Heart left ventricle (tissue), 16 donors: ENCODE data around the gene LMAN1L. TPM values are rescaled to one million over a fixed set of nuclear protein-coding genes. Genes with fewer than 3 reads are reported as not detected.

Source experiments
- ATAC-seq, 4 donors: fragments of 200-7000 bp; cut with Tn5 transposase; one replicate each; pipeline ENCODE4 v1.9.1; 2020 to 2022; ENCODE audit warnings: moderate library complexity in 4 of 4, mild to moderate bottlenecking in 3 of 4, moderate number of reproducible peaks in 1 of 4
- DNase-seq, 5 donors: peaks; one replicate each; pipeline ENCODE4 v3.0.0-alpha.2; 2020
- H3K27ac ChIP-seq, 12 donors: fragments of 200-600 bp; sonication (generic) in 4 of 12; one replicate each; pipeline versions ENCODE4 v1.5.0 to v1.8.0; 2016 to 2022; ENCODE audit warnings: mild to moderate bottlenecking in 2 of 12
- H3K27me3 ChIP-seq, 9 donors: fragments of 200-600 bp; sonication (generic) in 2 of 9; one replicate each; pipeline versions ENCODE4 v1.5.1 to v1.8.0; 2016 to 2022; ENCODE audit warnings: mild to moderate bottlenecking in 3 of 9
- H3K36me3 ChIP-seq, 9 donors: fragments of 200-600 bp; sonication (generic) in 2 of 9; one replicate each; pipeline versions ENCODE4 v1.5.0 to v1.8.0; 2018 to 2022; ENCODE audit warnings: mild to moderate bottlenecking in 2 of 9
- H3K4me1 ChIP-seq, 12 donors: fragments of 200-600 bp; sonication (generic) in 4 of 12; one replicate each; pipeline versions ENCODE4 v1.5.0 to v1.8.0; 2016 to 2022; ENCODE audit warnings: mild to moderate bottlenecking in 3 of 12
- H3K4me3 ChIP-seq, 12 donors: fragments of 200-600 bp; sonication (generic) in 4 of 12; one replicate each; pipeline versions ENCODE4 v1.5.0 to v1.8.0; 2017 to 2022; ENCODE audit warnings: mild to moderate bottlenecking in 9 of 12, moderate library complexity in 4 of 12
- H3K9me3 ChIP-seq, 12 donors: fragments of 200-600 bp; sonication (generic) in 4 of 12; one replicate each; pipeline versions ENCODE4 v1.5.0 to v1.8.0; 2016 to 2022; ENCODE audit warnings: mild to moderate bottlenecking in 1 of 12
- CTCF ChIP-seq, 12 donors: fragments of 200-600 bp; sonication (generic) in 4 of 12; IDR thresholded peaks; one replicate each; pipeline versions ENCODE4 v1.5.0 to v1.8.0; 2018 to 2022; ENCODE audit warnings: antibody characterized with exemption in 12 of 12, mild to moderate bottlenecking in 5 of 12
- POLR2A ChIP-seq, 2 donors: fragments of 450-650 bp; IDR thresholded peaks; one replicate each; pipeline ENCODE4 v1.6.1; 2017; ENCODE audit warnings: antibody characterized with exemption in 2 of 2, mild to moderate bottlenecking in 2 of 2, moderate library complexity in 2 of 2
- WGBS, 4 donors: extraction: QIAGEN DNeasy Blood & Tissue Kit in 2 of 4; methylation state at CpG; one replicate each; pipeline versions ENCODE4 v1.1.5 to v1.1.7; 2013 to 2018; 5-methylcytosine and 5-hydroxymethylcytosine counted together
- intact Hi-C, 10 donors: fragments of 100-400 bp; cut with DNase I; formaldehyde crosslinking; loops; one replicate each; pipeline versions ENCODE4 v1.11.1 to v1.14.2; 2022
- polyA plus RNA-seq, 2 donors: library from polyadenylated mRNA; stranded (reverse); fragments of 200-250 nt; gene quantifications; one replicate each; pipeline ENCODE4 v1.2.3, GENCODE V29; 2013
- total RNA-seq, 9 donors: library from RNA; depleted of rRNA in 2 of 9; stranded (reverse); fragments of >200 nt in 2 of 9; fragmentation: NEBNext Ultra II Directional in 3 of 9; extraction: Animal tissue kit (Norgen Biotek cat#: 25700) in 3 of 9; gene quantifications; one replicate each; pipeline versions ENCODE4 v1.1.0 to v1.2.4, GENCODE V29; 2016 to 2023
- donor health status: ischemic (EF 13 %, LVEDD 7.1; RV severe dilation, severe dysfunction).
- donor health status: healthy with polysubstance abuse.
- donor health status: DM: no; HTN: yes; CAD: no.
- donor health status: DM: no; HTN: no; CAD: no.
- donor health status: ischemic (EF 25% LVEDD 6.9; RV normal size, moderate dysfunction).
- donor health status: ischemic (EF 25% LVEDD 5.7; RV mildly dilated, moderate dysfunction).
- donor health status: healthy.
- donor health status: DM: yes; HTN: yes; CAD: no.
- donor health status: ischemic (EF 35%, LVEDD 5.7; RV mildly dilated, moderate dysfunction).
- donor health status: nonischemic (EF 11% LVEDD 7.7; RV severe dilation, severe dysfunction).
- donor health status: DM: yes; HTN: yes; CAD: no.
- donor health status: PGD.
- donor health status: ischemic (EF 29% LVEDD 5.4; RV normal size, mild dysfunction).
- donor health status: nonischemic (EF 23%, LVEDD 6.1; RV moderate dilation, normal function).

Gene LMAN1L
- total and polyA plus RNA-seq, 11 donors = 0.19 to 16.3 (median 6.8) TPM; not detected in 1

GRCh38 chr15:74807282-74807681 is 5.4 kb upstream of the LMAN1L start:
- intact Hi-C loops = no loop called here
- no peak overlapping the region for H3K27ac ChIP-seq
- no peak for ATAC-seq

GRCh38 chr15:74808078-74808839 is 4.4 kb upstream of the LMAN1L start:
- TF ChIP-seq CTCF (IDR thresholded peaks at IDR 0.05) (no peak), POLR2A (IDR thresholded peaks at IDR 0.05) (no peak)
- Histone ChIP-seq H3K4me3 (no peak overlapping the region), H3K4me1 (peaks cover 0 to 12% (median 0%) of the 10 kb centered on the region in 12 donors), H3K9me3 (no peaks in the 10 kb centered on the region), H3K27me3 (no peaks in the 10 kb centered on the region), H3K27ac (no peak overlapping the region), H3K36me3 (peaks cover 0 to 20% (median 9%) of the 10 kb centered on the region in 9 donors)
- intact Hi-C loops = no loop called here
- peak in 2 of 5 donors; percentile 54 to 69 for DNase-seq
- 70 to 80% (median 74%) methylated on average over 18 of the region's 18 CpGs for WGBS, 4 donors
- peak in 3 of 4 donors; percentile 40 to 61 (median 60) for ATAC-seq

More at GRCh38 chr15:74807282-74807681, 5.4 kb upstream of the LMAN1L start:
- 62 to 74% (median 66%) methylated on average over 5 of the region's 5 CpGs for WGBS, 4 donors
- Histone ChIP-seq H3K9me3 (no peaks in the 10 kb centered on the region), H3K4me3 (no peak overlapping the region), H3K36me3 (peaks cover 0 to 29% (median 19%) of the 10 kb centered on the region in 9 donors), H3K27me3 (no peaks in the 10 kb centered on the region), H3K4me1 (peaks cover 0 to 10% (median 0%) of the 10 kb centered on the region in 12 donors)
- TF ChIP-seq CTCF (IDR thresholded peaks at IDR 0.05) (no peak), POLR2A (IDR thresholded peaks at IDR 0.05) (no peak)
- DNase-seq = no peak

- intact Hi-C loops = no loop called here
- no peak for TF ChIP-seq POLR2A (IDR thresholded peaks at IDR 0.05)
- TF ChIP-seq CTCF (IDR thresholded peaks at IDR 0.05) = no peak
- ATAC-seq (no peak), DNase-seq (no peak)
- Histone ChIP-seq H3K36me3 (peaks cover 0 to 14% (median 3%) of the 10 kb centered on the region in 9 donors), H3K27ac (no peak overlapping the region), H3K4me3 (no peak overlapping the region), H3K4me1 (peaks cover 0 to 12% (median 0%) of the 10 kb centered on the region in 12 donors), H3K9me3 (no peaks in the 10 kb centered on the region), H3K27me3 (no peaks in the 10 kb centered on the region)
- WGBS, 4 donors = 66 to 69% (median 66%) methylated on average over 4 of the region's 4 CpGs
These were observed 3.8 kb upstream of the LMAN1L start for GRCh38 chr15:74808840-74809229.

GRCh38 chr15:74809242-74809641 is 3.4 kb upstream of the LMAN1L start:
- no peak for ATAC-seq
- intact Hi-C loops = no loop called here
- 79 to 86% (median 81%) methylated on average over 5 of the region's 5 CpGs for WGBS, 4 donors
- Histone ChIP-seq H3K9me3 (no peaks in the 10 kb centered on the region), H3K27me3 (no peaks in the 10 kb centered on the region), H3K36me3 (peaks cover 0 to 10% (median 0%) of the 10 kb centered on the region in 9 donors), H3K4me1 (peaks cover 0 to 12% (median 0%) of the 10 kb centered on the region in 12 donors), H3K4me3 (no peak overlapping the region), H3K27ac (no peak overlapping the region)
- TF ChIP-seq POLR2A (IDR thresholded peaks at IDR 0.05) = no peak
- no peak for TF ChIP-seq CTCF (IDR thresholded peaks at IDR 0.05)
- DNase-seq = no peak
